Right hindlimb (tissue), 1 donor: Measurements from ENCODE around the gene ELL.

ENCODE experiments used
- DNase-seq: peaks from one replicate; pipeline ENCODE4 v3.0.0-alpha.2; 2018

The ELL gene

DNA sequence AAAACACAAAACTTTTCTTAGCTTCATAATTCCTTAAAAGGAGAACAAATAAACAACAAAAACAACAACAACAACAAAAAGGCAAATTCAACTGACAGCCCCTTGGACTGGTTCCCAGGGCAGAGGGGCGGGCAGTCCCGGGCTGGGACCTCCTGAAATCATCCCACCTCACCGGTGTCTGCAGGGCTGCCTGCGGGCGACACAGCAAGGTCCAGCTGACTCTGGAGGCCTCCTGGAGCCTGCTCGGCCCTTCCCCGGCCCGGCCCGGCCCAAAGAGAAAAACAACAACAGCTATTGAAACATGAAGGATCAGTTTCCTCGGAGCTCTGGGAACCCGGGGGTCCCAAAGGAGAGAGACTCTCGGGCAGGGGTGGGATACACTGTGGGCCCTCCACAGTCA lies 78.9 kb downstream of the ELL start:
- no peak for DNase-seq

- no peak for DNase-seq
Measured at GRCh38 chr19:18441804-18442788, 79.8 kb downstream of the ELL start.

DNA sequence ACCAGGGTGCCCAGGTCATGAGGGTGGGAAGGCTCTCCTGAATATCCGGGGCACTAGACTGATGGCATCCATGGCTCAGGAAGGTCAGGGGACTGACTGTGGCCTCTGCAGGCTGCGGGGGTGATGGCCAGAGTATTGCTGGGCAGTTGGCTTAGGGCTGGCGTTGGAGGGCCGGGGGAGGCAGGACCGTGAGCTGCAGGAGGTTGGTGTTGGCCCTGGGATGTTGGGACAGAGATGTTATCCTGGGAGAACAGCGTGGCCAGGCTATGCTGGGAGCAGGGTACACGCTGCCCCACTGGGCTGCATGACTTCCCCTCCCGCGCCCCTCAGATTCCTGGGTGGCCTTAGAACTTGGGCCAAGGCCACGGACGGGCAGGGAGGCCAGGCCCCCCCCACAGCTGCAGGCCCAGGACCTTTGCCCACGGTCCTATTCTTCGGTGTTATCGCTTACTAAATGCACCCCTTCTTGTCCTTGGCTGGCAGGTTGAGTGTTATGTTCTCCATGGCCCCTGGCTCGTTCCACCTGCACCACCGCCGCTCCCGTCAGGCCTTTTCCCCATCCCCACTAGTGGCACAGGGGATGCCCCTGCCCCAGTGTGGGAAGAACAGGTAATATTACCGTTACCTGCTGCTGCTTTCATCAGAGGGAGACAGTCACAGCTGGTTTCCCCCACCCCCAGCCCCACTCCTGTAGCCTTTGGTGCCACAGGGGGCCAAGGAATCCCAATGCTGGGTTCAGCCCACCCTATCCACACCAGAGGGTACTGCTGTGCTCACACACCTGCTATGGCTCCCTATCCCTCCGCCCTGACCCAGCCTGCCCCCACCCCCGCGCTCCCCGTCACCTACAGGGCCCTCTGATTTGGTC lies 80.7 kb downstream of the ELL start:
- no peak for DNase-seq

- DNase-seq, result no peak
Measured at GRCh38 chr19:18440415-18440877, 81.4 kb downstream of the ELL start.

DNA sequence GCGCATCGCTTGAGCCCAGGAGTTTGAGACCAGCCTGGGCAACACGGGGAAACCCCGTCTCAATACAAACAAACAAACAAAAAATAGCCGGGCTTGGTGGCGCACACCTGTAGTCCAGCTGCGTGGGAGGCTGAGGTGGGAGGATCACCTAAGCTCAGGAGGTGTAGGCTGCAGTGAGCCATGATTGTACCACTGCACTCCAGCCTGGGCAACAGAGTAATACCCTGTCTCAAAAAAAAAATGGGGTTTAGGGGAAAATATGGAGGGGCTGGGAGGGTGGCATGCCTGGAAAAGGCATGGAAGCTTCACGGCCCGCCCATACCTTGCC lies 82.0 kb downstream of the ELL start:
- no peak for DNase-seq

DNA sequence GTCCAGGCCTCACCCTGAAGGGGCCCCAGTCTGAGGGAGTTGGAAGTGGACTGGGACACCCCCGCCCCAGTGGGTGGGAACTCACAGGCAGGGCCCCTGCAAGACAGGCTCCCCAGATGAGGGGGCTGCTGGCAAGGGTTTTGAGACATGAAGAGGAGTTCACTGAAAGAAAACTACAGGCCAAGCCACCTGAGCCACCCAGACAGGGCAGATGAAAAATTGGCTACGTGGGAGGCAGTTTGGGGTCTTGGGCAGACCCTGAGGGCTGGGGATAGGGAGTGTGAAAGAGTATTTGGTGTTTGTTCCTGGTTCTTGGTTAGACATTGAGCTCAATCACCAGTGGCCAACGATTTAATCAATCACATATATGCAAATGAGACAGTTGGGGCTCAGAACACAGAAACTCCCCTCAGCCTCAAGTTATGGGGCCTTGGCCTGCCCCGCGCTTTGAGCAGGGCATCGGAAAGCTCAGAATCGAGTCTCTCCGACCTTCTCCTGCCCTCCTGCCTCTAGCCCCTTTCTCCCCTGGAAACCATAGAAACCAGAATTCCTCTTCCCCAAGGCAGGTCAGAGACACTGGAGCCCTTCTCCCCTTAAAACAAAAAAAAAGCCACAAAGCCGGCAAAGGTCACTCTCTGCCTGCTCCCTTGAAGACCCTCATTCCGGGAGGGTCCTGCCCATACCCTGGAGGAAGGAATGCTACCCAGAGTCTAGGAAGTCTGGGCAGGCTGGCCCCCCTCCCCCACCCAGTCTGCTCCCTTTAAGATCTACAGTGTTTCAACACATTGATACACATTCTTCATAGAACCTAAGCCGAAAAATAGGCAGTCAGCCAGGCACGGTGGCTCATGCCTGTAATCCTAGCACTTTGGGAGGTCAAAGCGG lies 82.6 kb downstream of the ELL start:
- no peak for DNase-seq

GRCh38 chr19:18438331-18439024 lies 83.4 kb downstream of the ELL start:
- DNase-seq, result peak; percentile 69

- DNase-seq, result peak; percentile 76
Measured at GRCh38 chr19:18437491-18438330, 84.2 kb downstream of the ELL start, which contains the start of gene ISYNA1. Gene ISYNA1, minus strand, starts transcription at chr19:18438133. Its CDS starts 154 bp downstream, at chr19:18437979.

DNA sequence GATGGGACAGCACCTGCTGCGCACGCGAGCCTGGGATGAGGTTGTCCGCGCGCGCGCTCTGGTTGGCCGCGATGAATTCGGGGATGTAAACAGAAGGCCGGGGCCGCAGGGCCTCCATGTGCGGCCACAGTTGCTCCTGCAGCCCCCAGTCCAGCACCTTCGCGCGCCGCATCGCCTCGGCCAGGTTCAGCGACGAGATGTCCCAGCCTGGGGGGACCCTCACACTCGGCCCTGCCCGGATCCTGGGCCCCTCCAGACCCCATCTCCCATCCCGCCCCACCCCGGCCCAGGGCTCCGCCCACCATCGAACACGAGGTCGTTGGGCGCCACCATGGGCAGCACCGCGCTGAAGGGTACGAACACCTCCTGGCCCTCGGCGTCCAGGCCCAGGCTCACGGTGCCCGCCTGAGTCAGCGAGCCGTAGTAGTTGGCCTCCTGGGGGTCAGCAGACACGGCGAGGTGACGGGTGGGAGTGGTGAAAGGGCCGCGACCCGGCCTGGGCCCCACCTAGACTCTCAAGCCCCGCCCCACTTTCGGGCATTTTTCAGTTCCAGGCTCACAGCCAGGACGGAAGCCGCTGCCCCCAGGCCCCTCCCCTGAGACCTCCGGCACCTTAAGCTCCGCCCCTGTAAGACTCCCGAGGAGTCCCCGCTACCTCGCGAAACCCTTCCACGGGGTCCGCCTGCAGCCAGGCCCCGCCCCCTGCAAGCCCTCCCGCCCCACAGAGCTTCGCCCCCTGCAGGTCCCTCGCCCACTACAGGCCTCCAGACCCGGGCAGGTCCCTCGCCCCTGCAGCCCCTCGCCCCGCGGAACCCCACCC lies 85.0 kb downstream of the ELL start:
- peak; percentile 86 for DNase-seq

- DNase-seq, result no peak
Measured at GRCh38 chr19:18435842-18436670, 85.8 kb downstream of the ELL start.

GRCh38 chr19:18435178-18435841 lies 86.6 kb downstream of the ELL start:
- no peak for DNase-seq

DNA sequence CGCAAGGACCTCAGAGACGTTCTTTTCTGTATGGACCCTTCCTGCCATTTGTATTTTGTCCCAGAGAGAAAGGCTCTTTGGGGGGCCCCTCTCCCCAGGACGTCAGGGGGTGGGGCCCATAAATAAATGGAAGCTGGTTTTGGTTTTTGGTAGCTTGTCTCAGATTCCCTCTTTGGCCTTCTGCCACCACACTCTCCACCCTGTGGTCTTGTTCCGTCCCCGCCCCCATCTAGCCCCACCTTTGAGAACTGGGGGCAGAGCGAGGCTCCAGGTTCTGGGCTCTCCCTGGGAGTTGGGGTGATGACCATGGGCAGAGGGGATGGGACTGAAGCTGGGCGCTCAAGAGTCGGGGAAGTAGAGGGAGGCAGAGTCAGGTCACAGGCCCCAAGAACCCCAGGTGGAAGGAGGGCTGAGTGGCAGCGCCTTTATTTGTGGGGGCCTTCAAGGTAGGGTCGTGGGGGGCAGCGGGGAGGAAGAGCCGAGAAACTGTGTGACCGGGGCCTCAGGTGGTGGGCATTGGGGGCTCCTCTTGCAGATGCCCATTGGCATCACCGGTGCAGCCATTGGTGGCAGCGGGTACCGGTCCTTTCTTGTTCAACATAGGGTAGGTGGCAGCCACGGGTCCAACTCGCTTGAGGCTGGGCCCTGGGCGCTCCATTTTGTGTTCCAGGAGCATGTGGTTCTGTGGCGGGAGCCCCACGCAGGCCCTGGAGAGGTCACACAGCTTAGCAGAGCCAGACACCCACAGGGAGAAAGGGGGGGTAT lies 87.3 kb downstream of the ELL start:
- DNase-seq, result no peak

- peak; percentile 64 for DNase-seq
Measured at GRCh38 chr19:18433735-18434398, 88.0 kb downstream of the ELL start.

GRCh38 chr19:18433015-18433691 lies 88.7 kb downstream of the ELL start:
- peak; percentile 72 for DNase-seq

- no peak for DNase-seq
Measured at GRCh38 chr19:18432275-18433014, 89.4 kb downstream of the ELL start.
